ENCODE data around the gene SERPINA3.

DNA sequence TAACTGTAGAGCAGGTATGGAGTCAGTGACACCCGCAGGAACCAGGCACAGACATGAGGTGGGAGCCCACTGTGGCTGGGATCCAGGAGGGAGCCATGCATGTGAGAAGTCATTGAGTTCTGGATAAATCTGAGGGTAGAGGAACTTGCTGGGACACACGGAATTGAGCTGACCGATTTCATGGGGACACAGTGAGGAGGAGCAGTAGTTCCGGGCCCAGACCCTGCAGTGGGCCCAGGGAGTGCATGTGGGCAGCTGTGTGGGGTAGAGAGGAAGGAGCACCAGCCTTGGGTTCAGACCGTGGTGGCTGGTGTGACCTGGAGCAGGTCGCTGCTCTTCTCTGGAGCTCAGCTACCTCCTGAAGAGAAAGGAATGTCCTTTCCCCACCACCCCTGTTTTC lies 8.4 kb downstream of the SERPINA3 start:
- TF ChIP-seq CTCF (conservative IDR thresholded peaks at IDR 0.05; ENCODE audit: low read length) (no peak), EZH2phosphoT487 (IDR thresholded peaks at IDR 0.05; ENCODE audit: borderline replicate concordance) (no peak)
